GM12878 (cell line): Measurements from ENCODE around the gene MUC5AC. TPM values are rescaled to one million over a fixed set of nuclear protein-coding genes. Genes with fewer than 3 reads are reported as not detected.

Source experiments
- ATAC-seq: fragments of 200-7000 bp; cut with Tn5 transposase; 3 replicates; pipeline ENCODE4 v1.9.1; 2020; ENCODE audit warnings: mild to moderate bottlenecking, moderate library complexity
- BruUV-seq: library from RNA; stranded (reverse); fragments of 400-500 nt; replicated peaks from 2 replicates; lab custom pipeline; 2021; lab: Mats Ljungman, UMichigan
- CTCF ChIA-PET: fragments of 300-600 bp; sonication (Branson Sonifier 250); formaldehyde crosslinking; extraction: SDS; loops from one replicate; lab custom pipeline; 2021; ENCODE audit warnings: inconsistent platforms; lab: Yijun Ruan, JAX
- POLR2A ChIA-PET: fragments of 350-600 bp; formaldehyde crosslinking; extraction: SDS; loops from one replicate; lab custom pipeline; 2021; ENCODE audit warnings: inconsistent platforms; lab: Charles Lee
- RAD21 ChIA-PET: fragments of 300-600 bp; sonication (Branson Sonifier 250); formaldehyde crosslinking; loops from one replicate; lab custom pipeline; 2023; ENCODE audit warnings: antibody characterized with exemption; ENCODE audit not compliant: unreplicated experiment; lab: Charles Lee
- SMC1A ChIA-PET: fragments of 300-600 bp; sonication (Branson Sonifier 250); formaldehyde crosslinking; loops from one replicate; lab custom pipeline; 2023; ENCODE audit not compliant: unreplicated experiment, uncharacterized antibody; lab: Charles Lee
- DNase-seq: peaks from one replicate; pipeline ENCODE4 v3.0.0-alpha.2; 2011; ENCODE audit warnings: low read depth, low spot score
- FAIRE-seq: peaks from 3 replicates; lab custom pipeline; 2011; peaks lifted over from hg19 to GRCh38; lab: Jason Lieb, UNC
- H2AFZ ChIP-seq: 2 replicates; pipeline ENCODE4 v1.6.0; 2011; ENCODE audit warnings: low read depth, low read length, control low read depth; ENCODE audit not compliant: control insufficient read depth
- H3K27ac ChIP-seq: 2 replicates; pipeline ENCODE4 v1.5.1; 2011; ENCODE audit warnings: control low read depth; ENCODE audit not compliant: control insufficient read depth, insufficient read depth
- H3K27me3 ChIP-seq, 2 experiments: replicated peaks in 1 of 2; 2 replicates each; pipeline versions ENCODE4 v1.6.0 to v1.6.1; 2011; ENCODE audit warnings: low read length in 1 of 2; ENCODE audit not compliant: control insufficient read depth in 2 of 2, insufficient read depth in 2 of 2
- H3K36me3 ChIP-seq, 2 experiments: 2 replicates each; pipeline ENCODE4 v1.5.1; 2011; ENCODE audit warnings: low read length in 1 of 2; ENCODE audit not compliant: control insufficient read depth in 2 of 2, insufficient read depth in 2 of 2
- H3K4me1 ChIP-seq: 2 replicates; pipeline ENCODE4 v1.6.1; 2011; ENCODE audit warnings: mild to moderate bottlenecking, low read length, moderate library complexity, mixed read lengths; ENCODE audit not compliant: control insufficient read depth, insufficient read depth
- H3K4me2 ChIP-seq: 2 replicates; pipeline ENCODE4 v1.6.0; 2011; ENCODE audit warnings: control low read depth; ENCODE audit not compliant: control insufficient read depth, insufficient read depth
- H3K4me3 ChIP-seq: fragments of 200-600 bp; sonication (generic); 2 replicates; pipeline ENCODE4 v1.5.1; 2016
- H3K79me2 ChIP-seq: 2 replicates; pipeline ENCODE4 v1.6.0; 2011; ENCODE audit warnings: low read length; ENCODE audit not compliant: control insufficient read depth, insufficient read depth
- H3K9ac ChIP-seq: 2 replicates; pipeline ENCODE4 v1.8.0; 2011; ENCODE audit warnings: low read length, control low read depth, mixed read lengths; ENCODE audit not compliant: control insufficient read depth, insufficient read depth
- H3K9me3 ChIP-seq: replicated peaks from 3 replicates; pipeline ENCODE4 v1.5.1; 2011; ENCODE audit warnings: mild to moderate bottlenecking, low read length; ENCODE audit not compliant: control insufficient read depth, insufficient read depth
- H4K20me1 ChIP-seq: 2 replicates; pipeline ENCODE4 v1.6.0; 2011; ENCODE audit not compliant: control insufficient read depth, insufficient read depth
- CBX3 ChIP-seq: fragments of 200-600 bp; sonication (generic); IDR thresholded peaks from 2 replicates; pipeline ENCODE4 v1.6.1; 2016; ENCODE audit warnings: low read depth, borderline replicate concordance
- EZH2 ChIP-seq: IDR thresholded peaks from 2 replicates; pipeline ENCODE4 v1.6.1; 2012; ENCODE audit warnings: low read depth, mild to moderate bottlenecking, control low read depth, inconsistent platforms, low read length, borderline replicate concordance; ENCODE audit not compliant: control insufficient read depth
- HCFC1 ChIP-seq: fragments of 150-350 bp; IDR thresholded peaks from 2 replicates; pipeline ENCODE4 v1.6.1; 2014; ENCODE audit warnings: low read length
- HDAC6 ChIP-seq: fragments of 200-600 bp; sonication (generic); IDR thresholded peaks from one replicate; pipeline ENCODE4 v1.8.0; 2017; ENCODE audit warnings: antibody characterized with exemption; ENCODE audit not compliant: unreplicated experiment
- IRF4 ChIP-seq: IDR thresholded peaks from 2 replicates; pipeline ENCODE4 v1.6.1; 2011; ENCODE audit warnings: low read depth, low read length
- JUND ChIP-seq: IDR thresholded peaks from 2 replicates; pipeline ENCODE4 v1.6.1; 2012; ENCODE audit warnings: low read depth, mild to moderate bottlenecking, low read length, improper control_type of control experiment, moderate library complexity
- LARP7 ChIP-seq: fragments of 450-650 bp; IDR thresholded peaks from 2 replicates; pipeline ENCODE4 v1.6.1; 2017; ENCODE audit warnings: mild to moderate bottlenecking
- MTA3 ChIP-seq: IDR thresholded peaks from 2 replicates; pipeline ENCODE4 v1.6.1; 2012; ENCODE audit warnings: low read length, inconsistent platforms, borderline replicate concordance
- NR2C1 ChIP-seq: fragments of 450-650 bp; IDR thresholded peaks from 2 replicates; pipeline ENCODE4 v1.6.1; 2017; ENCODE audit warnings: antibody characterized with exemption, mild to moderate bottlenecking, moderate library complexity
- RB1 ChIP-seq: fragments of 450-650 bp; formaldehyde crosslinking; IDR thresholded peaks from 2 replicates; pipeline ENCODE4 v1.6.1; 2017; ENCODE audit warnings: mild to moderate bottlenecking, borderline replicate concordance
- REST ChIP-seq: IDR thresholded peaks from 2 replicates; pipeline ENCODE4 v1.6.1; 2012; ENCODE audit warnings: mild to moderate bottlenecking, low read depth, low read length
- SUZ12 ChIP-seq: fragments of 200-600 bp; sonication (generic); IDR thresholded peaks from one replicate; pipeline ENCODE4 v1.6.1; 2018; ENCODE audit warnings: antibody characterized with exemption, mild to moderate bottlenecking; ENCODE audit not compliant: unreplicated experiment
- USF1 ChIP-seq: IDR thresholded peaks from 2 replicates; pipeline ENCODE4 v1.6.1; 2011; ENCODE audit warnings: borderline replicate concordance, low read depth, mild to moderate bottlenecking, moderate library complexity, mixed read lengths, low read length; ENCODE audit not compliant: insufficient read depth; ENCODE audit errors: extremely low read length
- YY1 ChIP-seq: IDR thresholded peaks from 2 replicates; pipeline ENCODE4 v1.6.1; 2011; ENCODE audit warnings: low read depth, mild to moderate bottlenecking, low read length
- ZBED1 ChIP-seq: IDR thresholded peaks from 2 replicates; pipeline ENCODE4 v1.6.1; 2016; ENCODE audit warnings: borderline replicate concordance
- ZNF687 ChIP-seq: fragments of 450-650 bp; IDR thresholded peaks from 2 replicates; pipeline ENCODE4 v1.6.1; 2017; ENCODE audit warnings: mild to moderate bottlenecking, moderate library complexity
- WGBS: methylation state at CpG from one replicate; pipeline ENCODE4 v1.1.6; 2016; ENCODE audit warnings: low lambda C conversion rate; ENCODE audit not compliant: insufficient replicate concordance, insufficient coverage; ENCODE audit errors: missing lambda C conversion rate; 5-methylcytosine and 5-hydroxymethylcytosine counted together
- in situ Hi-C: fragments of 300-500 bp; cut with MboI; formaldehyde crosslinking; loops from 9 replicates; pipeline ENCODE4 v1.14.3; 2018; ENCODE audit warnings: mixed read lengths
- intact Hi-C: fragments of 100-400 bp; cut with micrococcal nuclease; formaldehyde crosslinking; loops from one replicate; pipeline ENCODE4 v1.14.2; 2022; ENCODE audit not compliant: unreplicated experiment
- polyA plus RNA-seq, 11 experiments: library from polyadenylated mRNA; depleted of rRNA in 4 of 11; unstranded in 6 of 11; stranded (reverse) in 5 of 11; fragments of >200 nt; fragmentation: Nextera tagmentation in 4 of 11; fragmentation: Illumina TruSeq in 1 of 11; extraction: Ambion mirVana in 4 of 11; extraction: Trizol in 1 of 11; gene quantifications; 1 replicate in 1 of 11; 2 replicates in 10 of 11; pipeline versions ENCODE4 v1.2.1 to v1.2.3, GENCODE V29; 2011 to 2016; ENCODE audit warnings: inconsistent platforms in 2 of 11, missing spikeins in 2 of 11, low read depth in 1 of 11
- total RNA-seq, 4 experiments: library from RNA; depleted of rRNA in 3 of 4; stranded (reverse); fragments of >200 nt in 3 of 4; fragmentation: Illumina TruSeq in 1 of 4; extraction: Trizol in 1 of 4; gene quantifications; 2 replicates each; pipeline versions ENCODE4 v1.2.1 to v1.2.3, GENCODE V29; 2013 to 2021

MUC5AC gene
- total and polyA plus RNA-seq, 10 of the 15 experiments (the other 5 are each of a cell fraction or from before 2014, with no cell fraction given), result under 0.01 to 0.01 TPM; not detected in 8

- ChIA-PET RAD21 (no interaction called here), CTCF (no interaction called here)
- Histone ChIP-seq H4K20me1 (no peaks in the 10 kb centered on the region), H3K27ac (no peak overlapping the region), H3K36me3 (no peaks in the 10 kb centered on the region), H3K4me1 (no peaks in the 10 kb centered on the region)
- FAIRE-seq (no peak), ATAC-seq (no peak), DNase-seq (no peak)
- TF ChIP-seq CBX3 (no peak), JUND (no peak), HDAC6 (no peak), REST (no peak), ZBED1 (no peak), SUZ12 (no peak), RB1 (no peak), NR2C1 (no peak), IRF4 (no peak), MTA3 (no peak), LARP7 (no peak), EZH2 (no peak), HCFC1 (no peak), USF1 (no peak), YY1 (no peak), ZNF687 (no peak)
- TF ChIP-seq, all 136 proteins: peak for 0
- Histone ChIP-seq H3K4me3 (no peak overlapping the region), H3K4me2 (no peak overlapping the region), H2AFZ (no peak overlapping the region), H3K79me2 (no peaks in the 10 kb centered on the region), H3K9me3 (no peaks in the 10 kb centered on the region), H3K27me3 (no peaks in the 10 kb centered on the region), H3K9ac (no peak overlapping the region)
- BruUV-seq, result no TSS peak
- WGBS, result 49% methylated on average over 26 of the region's 46 CpGs
- in situ Hi-C loops (no loop called here), intact Hi-C loops (no loop called here)
- ChIA-PET POLR2A (no interaction called here), SMC1A (no interaction called here)
Observed at GRCh38 chr11:1232021-1232882, 74.5 kb downstream of the MUC5AC start.
